Measurements from ENCODE around the gene PRDM16.

GRCh38 chr1:3034162-3034561 lies 34.8 kb upstream of the PRDM16 start:
- TF ChIP-seq POLR2AphosphoS5 (IDR thresholded peaks at IDR 0.05) (no peak), CTCF (IDR thresholded peaks at IDR 0.05) (no peak)
